Astrocyte of the cerebellum (primary cell): ENCODE results near the gene CERS6.

Source experiments
- DNase-seq: peaks from one replicate; pipeline ENCODE4 v3.0.0-alpha.2; 2011; ENCODE audit warnings: low read depth
- H3K4me3 ChIP-seq: 2 replicates; pipeline ENCODE4 v1.5.1; 2011; ENCODE audit warnings: mild to moderate bottlenecking, low read depth, low read length, moderate library complexity
- in situ Hi-C: cut with HindIII; loops from 2 replicates; pipeline ENCODE4 v1.10.0; 2017; ENCODE audit warnings: low sequenced_read_pairs
- TF ChIP-seq, protein P1 (sequence below): IDR thresholded peaks from 2 replicates; pipeline ENCODE4 v1.5.1; 2012; ENCODE audit warnings: low read length, low read depth, moderate library complexity, mild to moderate bottlenecking; ENCODE audit errors: missing control alignments

The CERS6 gene

DNA sequence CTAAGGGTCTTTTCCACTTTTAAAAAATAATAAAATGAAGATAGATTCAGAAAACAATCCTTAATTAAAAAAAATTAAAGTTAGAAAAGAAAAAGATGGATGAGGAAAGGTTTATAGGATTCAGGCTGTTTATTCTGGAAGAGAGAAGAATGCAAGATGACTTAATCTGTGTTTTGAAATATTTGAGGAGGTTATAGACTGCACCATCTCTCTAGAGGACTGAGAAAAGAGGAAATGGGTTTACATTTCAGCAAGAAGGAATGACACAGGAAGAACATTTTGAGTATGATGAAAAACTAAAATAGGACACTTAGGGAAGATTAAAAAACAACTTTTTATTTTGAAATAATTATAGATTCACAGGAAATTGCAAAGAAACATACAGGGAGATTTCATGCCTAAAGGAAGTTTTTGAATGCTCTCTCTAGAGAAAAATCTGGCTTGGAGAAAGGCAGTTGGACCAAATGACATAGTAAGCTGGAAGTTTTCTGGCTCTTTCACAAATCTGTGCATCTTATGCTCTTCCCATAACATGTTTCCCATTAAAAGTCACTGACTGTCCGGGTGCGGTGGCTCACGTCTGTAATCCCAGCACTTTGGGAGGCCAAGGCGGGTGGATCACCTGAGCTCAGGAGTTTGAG lies 75.0 kb downstream of the CERS6 start:
- no peak overlapping the region for H3K4me3 ChIP-seq
- no peak for DNase-seq
- TF ChIP-seq, protein P1, sequence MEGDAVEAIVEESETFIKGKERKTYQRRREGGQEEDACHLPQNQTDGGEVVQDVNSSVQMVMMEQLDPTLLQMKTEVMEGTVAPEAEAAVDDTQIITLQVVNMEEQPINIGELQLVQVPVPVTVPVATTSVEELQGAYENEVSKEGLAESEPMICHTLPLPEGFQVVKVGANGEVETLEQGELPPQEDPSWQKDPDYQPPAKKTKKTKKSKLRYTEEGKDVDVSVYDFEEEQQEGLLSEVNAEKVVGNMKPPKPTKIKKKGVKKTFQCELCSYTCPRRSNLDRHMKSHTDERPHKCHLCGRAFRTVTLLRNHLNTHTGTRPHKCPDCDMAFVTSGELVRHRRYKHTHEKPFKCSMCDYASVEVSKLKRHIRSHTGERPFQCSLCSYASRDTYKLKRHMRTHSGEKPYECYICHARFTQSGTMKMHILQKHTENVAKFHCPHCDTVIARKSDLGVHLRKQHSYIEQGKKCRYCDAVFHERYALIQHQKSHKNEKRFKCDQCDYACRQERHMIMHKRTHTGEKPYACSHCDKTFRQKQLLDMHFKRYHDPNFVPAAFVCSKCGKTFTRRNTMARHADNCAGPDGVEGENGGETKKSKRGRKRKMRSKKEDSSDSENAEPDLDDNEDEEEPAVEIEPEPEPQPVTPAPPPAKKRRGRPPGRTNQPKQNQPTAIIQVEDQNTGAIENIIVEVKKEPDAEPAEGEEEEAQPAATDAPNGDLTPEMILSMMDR = no peak
- in situ Hi-C loops = no loop called here

DNA sequence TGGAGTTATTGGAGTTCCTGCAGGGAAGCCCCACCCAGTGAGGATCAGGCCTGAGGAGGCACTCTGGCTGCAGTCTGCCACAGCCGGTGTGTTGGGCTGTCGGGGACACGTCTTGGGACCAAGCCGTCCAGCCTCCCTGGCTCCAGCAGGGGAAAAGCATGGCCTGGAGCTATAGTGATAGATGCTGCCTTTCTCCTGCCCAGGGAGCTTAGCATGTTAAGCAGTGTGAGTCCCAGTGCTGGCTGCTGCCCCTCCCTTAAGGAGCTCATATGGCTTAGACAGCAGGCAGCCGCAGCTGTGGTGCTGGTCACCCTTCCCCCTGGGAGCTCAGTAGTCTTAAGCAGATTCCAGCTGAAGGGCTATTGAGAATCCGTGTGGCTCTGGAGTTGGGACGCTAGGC lies 78.9 kb downstream of the CERS6 start:
- H3K4me3 ChIP-seq = no peak overlapping the region
- TF ChIP-seq, protein P1 = no peak
- DNase-seq = no peak
- in situ Hi-C loops = loop anchor here (5.0 kb wide), 1 partner anchor 78 kb away; the partner anchor contains the start of gene CERS6

DNA sequence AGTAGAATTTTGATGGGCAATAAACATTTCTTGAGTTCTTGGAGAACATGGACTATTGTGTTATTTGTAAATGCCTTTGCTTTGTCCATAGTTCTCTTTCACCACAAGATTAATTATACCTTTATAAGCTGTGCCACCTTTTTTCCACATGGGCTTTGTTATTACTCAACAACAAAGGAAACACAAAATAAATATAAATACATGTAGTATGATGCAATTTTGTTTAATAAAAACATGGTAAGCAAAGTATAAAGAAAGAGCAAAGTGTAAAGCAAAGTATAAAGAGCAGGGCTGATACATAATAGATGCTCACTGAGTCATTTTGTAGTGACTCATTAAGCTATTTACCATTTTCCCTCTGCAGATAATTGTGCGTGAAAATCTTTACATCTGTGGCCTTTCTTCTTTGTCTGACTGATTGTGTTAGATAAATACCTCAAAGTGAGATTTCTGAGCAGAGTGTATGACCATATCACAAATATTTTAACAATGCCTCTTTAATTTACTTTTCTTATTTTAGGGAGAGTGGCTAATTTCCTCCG lies 80.9 kb downstream of the CERS6 start:
- in situ Hi-C loops = loop anchor here (5.0 kb wide), 1 partner anchor 80 kb away; the partner anchor contains the start of gene CERS6
- no peak overlapping the region for H3K4me3 ChIP-seq
- no peak for DNase-seq
- TF ChIP-seq, protein P1 = no peak

DNA sequence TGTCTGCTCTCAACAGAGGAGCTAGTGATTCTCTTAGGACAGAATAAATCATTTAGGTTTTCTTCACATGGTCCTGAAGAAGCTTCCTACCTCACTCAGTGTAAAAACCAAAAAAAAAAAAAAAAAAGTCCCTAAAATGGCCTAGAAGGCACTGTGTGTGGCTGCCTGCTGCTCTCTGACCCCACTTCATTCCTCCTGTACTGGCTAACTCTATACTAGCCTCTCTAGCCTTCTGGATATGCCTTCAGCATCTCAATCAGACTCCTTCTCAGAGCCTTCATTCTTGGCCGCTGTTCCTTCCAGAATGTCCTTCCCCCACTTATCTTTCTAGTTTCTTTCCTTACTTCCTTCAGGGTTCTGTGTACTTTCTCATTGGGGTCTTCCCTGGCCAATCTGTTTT lies 82.1 kb downstream of the CERS6 start:
- DNase-seq = no peak
- TF ChIP-seq, protein P1 = no peak
- in situ Hi-C loops = loop anchor here (5.0 kb wide), 1 partner anchor 81 kb away; the partner anchor contains the start of gene CERS6
- no peak overlapping the region for H3K4me3 ChIP-seq

DNA sequence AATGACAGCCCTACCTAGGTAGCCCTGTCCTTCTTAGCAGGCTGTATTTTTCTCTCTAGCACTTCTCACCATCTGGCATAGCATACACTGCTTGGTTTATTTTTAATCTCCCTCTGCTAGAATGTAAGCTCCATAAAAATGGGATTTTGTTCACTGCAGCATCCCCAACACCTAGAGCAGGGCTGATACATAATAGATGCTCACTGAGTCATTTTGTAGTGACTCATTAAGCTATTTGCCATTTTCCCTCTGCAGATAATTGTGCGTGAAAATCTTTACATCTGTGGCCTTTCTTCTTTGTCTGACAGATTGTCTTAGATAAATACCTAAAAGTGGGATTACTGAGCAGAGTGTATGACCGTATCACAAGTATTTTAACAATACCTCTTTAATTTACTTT lies 82.5 kb downstream of the CERS6 start:
- TF ChIP-seq, protein P1 = no peak
- in situ Hi-C loops = loop anchor here (5.0 kb wide), 1 partner anchor 81 kb away; the partner anchor contains the start of gene CERS6
- no peak overlapping the region for H3K4me3 ChIP-seq
- no peak for DNase-seq

DNA sequence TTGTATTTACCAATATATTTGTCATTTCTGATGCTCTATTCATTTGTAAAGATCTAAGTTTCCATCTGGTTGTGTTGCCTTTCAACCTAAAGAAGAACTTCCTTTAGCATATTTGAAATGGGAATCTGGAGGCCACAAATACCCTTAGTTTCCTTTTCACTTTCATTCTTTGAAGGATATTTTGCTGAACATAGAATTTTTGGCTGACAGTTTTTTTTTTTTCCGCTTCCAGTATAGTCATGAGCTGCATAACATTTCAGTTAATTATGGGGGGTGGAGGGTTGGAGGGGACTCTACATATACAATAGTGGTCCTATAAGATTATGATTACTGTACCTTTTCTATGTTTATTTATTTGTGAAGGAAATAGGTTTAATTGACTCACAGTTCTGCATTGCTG lies 83.9 kb downstream of the CERS6 start:
- TF ChIP-seq, protein P1 = no peak

More for the DNA sequence above, 83.9 kb downstream of the CERS6 start:
- no peak for DNase-seq
- in situ Hi-C loops = loop anchor here (5.0 kb wide), 1 partner anchor 83 kb away; the partner anchor contains the start of gene CERS6
- no peak overlapping the region for H3K4me3 ChIP-seq
